Thyroid gland (tissue), 4 donors: ENCODE results near the gene UBAC1.

ENCODE experiments used
- CTCF ChIP-seq, 6 experiments: fragments of 200-600 bp in 3 of 6; fragments of 450-650 bp in 3 of 6; sonication (generic) in 3 of 6; IDR thresholded peaks; one replicate each; pipeline ENCODE4 v1.5.1; 2016 to 2019; ENCODE audit warnings: antibody characterized with exemption in 6 of 6, mild to moderate bottlenecking in 2 of 6, inconsistent platforms in 1 of 6, moderate library complexity in 1 of 6
- POLR2A ChIP-seq, 2 donors: fragments of 450-650 bp; IDR thresholded peaks; one replicate each; pipeline ENCODE4 v1.6.1; 2017; ENCODE audit warnings: antibody characterized with exemption in 2 of 2, mild to moderate bottlenecking in 2 of 2, moderate library complexity in 1 of 2

GRCh38 chr9:135950135-135950682 lies 11.0 kb downstream of the UBAC1 start:
- TF ChIP-seq CTCF (IDR thresholded peaks at IDR 0.05) (no peak), POLR2A (IDR thresholded peaks at IDR 0.05) (no peak)
